Stomach smooth muscle (tissue), 2 donors: ENCODE data around the gene ALAD.
"Not testable (repeated sequence)": the region's sequence is repeated elsewhere in the genome, so short reads cannot be mapped to it uniquely, and the experiment has no call there.

Source experiments
- H3K27ac ChIP-seq: one replicate; pipeline ENCODE4 v1.7.0; 2013; ENCODE audit warnings: mild to moderate bottlenecking, low read length, inconsistent platforms
- H3K27me3 ChIP-seq, 2 donors: one replicate each; pipeline ENCODE4 v1.7.0; 2013; ENCODE audit warnings: low read length in 2 of 2; ENCODE audit not compliant: insufficient read depth in 2 of 2, control insufficient read depth in 1 of 2
- H3K36me3 ChIP-seq, 2 donors: one replicate each; pipeline ENCODE4 v1.7.0; 2013; ENCODE audit warnings: low read length in 2 of 2; ENCODE audit not compliant: control insufficient read depth in 2 of 2, insufficient read depth in 2 of 2
- H3K4me1 ChIP-seq: one replicate; pipeline ENCODE4 v1.7.0; 2013; ENCODE audit warnings: low read length; ENCODE audit not compliant: control insufficient read depth, insufficient read depth
- H3K4me3 ChIP-seq, 2 donors: one replicate each; pipeline ENCODE4 v1.7.0; 2013; ENCODE audit warnings: low read length in 2 of 2
- H3K9ac ChIP-seq, 2 donors: one replicate each; pipeline ENCODE4 v1.7.0; 2013; ENCODE audit warnings: low read length in 2 of 2, mild to moderate bottlenecking in 1 of 2
- H3K9me3 ChIP-seq, 2 donors: one replicate each; pipeline ENCODE4 v1.7.0; 2013; ENCODE audit warnings: low read length in 2 of 2; ENCODE audit not compliant: control insufficient read depth in 2 of 2
- donor health status: healthy.
- donor health status: Pancreatic carcinoma.

ALAD gene

GRCh38 chr9:113386571-113387393 is 14.3 kb downstream of the ALAD start:
- Histone ChIP-seq H3K9me3 (no peaks in the 10 kb centered on the region), H3K4me3 (no peak overlapping the region), H3K36me3 (peaks cover 31 to 39% of the 10 kb centered on the region in 2 donors), H3K27ac (no peak overlapping the region), H3K9ac (no peak overlapping the region), H3K4me1 (no peaks in the 10 kb centered on the region), H3K27me3 (no peaks in the 10 kb centered on the region)

GRCh38 chr9:113381909-113382411 is 19.1 kb downstream of the ALAD start:
- Histone ChIP-seq H3K4me3 (no peak overlapping the region), H3K4me1 (peaks cover 3% of the 10 kb centered on the region), H3K27ac (no peak overlapping the region), H3K9ac (no peak overlapping the region), H3K36me3 (peaks cover under 1 to 3% of the 10 kb centered on the region in 2 donors), H3K9me3 (no peaks in the 10 kb centered on the region), H3K27me3 (no peaks in the 10 kb centered on the region)

GRCh38 chr9:113381441-113381840 is 19.6 kb downstream of the ALAD start:
- not testable (repeated sequence) for H3K27me3 ChIP-seq, H3K9me3 ChIP-seq, H3K4me3 ChIP-seq, H3K27ac ChIP-seq, H3K9ac ChIP-seq, H3K4me1 ChIP-seq, H3K36me3 ChIP-seq

- H3K9me3 ChIP-seq = no peaks in the 10 kb centered on the region
- no peak overlapping the region for H3K9ac ChIP-seq
- H3K36me3 ChIP-seq = no peaks in the 10 kb centered on the region
- H3K27ac ChIP-seq = no peak overlapping the region
- H3K4me1 ChIP-seq = peaks cover 3% of the 10 kb centered on the region
- no peak overlapping the region for H3K4me3 ChIP-seq
- H3K27me3 ChIP-seq = no peaks in the 10 kb centered on the region
Measured at GRCh38 chr9:113380869-113381378, 20.2 kb downstream of the ALAD start.

GRCh38 chr9:113379829-113380210 is 21.3 kb downstream of the ALAD start:
- H3K4me3 ChIP-seq, H3K9ac ChIP-seq, H3K27ac ChIP-seq, H3K36me3 ChIP-seq, H3K9me3 ChIP-seq, H3K27me3 ChIP-seq: not testable (repeated sequence)
- peaks cover 11% of the 10 kb centered on the region for H3K4me1 ChIP-seq

- H3K4me3 ChIP-seq, H3K36me3 ChIP-seq, H3K9ac ChIP-seq, H3K27ac ChIP-seq, H3K27me3 ChIP-seq, H3K9me3 ChIP-seq: not testable (repeated sequence)
- peaks cover 11% of the 10 kb centered on the region for H3K4me1 ChIP-seq
Measured at GRCh38 chr9:113379094-113379828, 21.8 kb downstream of the ALAD start.

- no peaks in the 10 kb centered on the region for H3K27me3 ChIP-seq
- peaks cover 13 to 14% of the 10 kb centered on the region in 2 donors for H3K36me3 ChIP-seq
- peak within 1 kb of the TSS; percentile 76 for H3K27ac ChIP-seq
- peaks cover 11% of the 10 kb centered on the region for H3K4me1 ChIP-seq
- H3K9ac ChIP-seq = peak within 1 kb of the TSS; percentile 87 to 92
- peak within 1 kb of the TSS; percentile 84 to 89 for H3K4me3 ChIP-seq
- no peaks in the 10 kb centered on the region for H3K9me3 ChIP-seq
Measured at GRCh38 chr9:113376634-113377567, 24.2 kb downstream of the ALAD start, which contains the start of gene HDHD3. TSS of gene HDHD3 (minus strand) at chr9:113376986. CDS start at chr9:113374354, 2,632 bp downstream.

GRCh38 chr9:113375057-113376023 is 25.7 kb downstream of the ALAD start:
- no peak overlapping the region for H3K27ac ChIP-seq
- H3K9ac ChIP-seq = peak overlapping the region in 1 of 2 donors; percentile 27
- peaks cover 11% of the 10 kb centered on the region for H3K4me1 ChIP-seq
- peaks cover 13 to 14% of the 10 kb centered on the region in 2 donors for H3K36me3 ChIP-seq
- H3K27me3 ChIP-seq = no peaks in the 10 kb centered on the region
- H3K9me3 ChIP-seq = no peaks in the 10 kb centered on the region
- H3K4me3 ChIP-seq = peak overlapping the region; percentile 25 to 89

GRCh38 chr9:113373676-113374392 is 27.2 kb downstream of the ALAD start:
- no peak overlapping the region for H3K4me3 ChIP-seq

More at GRCh38 chr9:113373676-113374392, 27.2 kb downstream of the ALAD start:
- H3K9me3 ChIP-seq = no peaks in the 10 kb centered on the region
- H3K27me3 ChIP-seq = no peaks in the 10 kb centered on the region
- H3K9ac ChIP-seq = no peak overlapping the region
- peaks cover 11% of the 10 kb centered on the region for H3K4me1 ChIP-seq
- no peak overlapping the region for H3K27ac ChIP-seq
- H3K36me3 ChIP-seq = peaks cover 13 to 14% of the 10 kb centered on the region in 2 donors
